Fibroblast of pulmonary artery (primary cell): ENCODE measurements around the gene DLGAP1.

Experiments
- DNase-seq: peaks from one replicate; pipeline ENCODE4 v3.0.0-alpha.2; 2010; ENCODE audit warnings: low read depth
- H3K4me3 ChIP-seq: replicated peaks from 2 replicates; pipeline ENCODE4 v1.5.1; 2011; ENCODE audit warnings: low read depth, mild to moderate bottlenecking, control low read depth, low read length, moderate library complexity
- TF ChIP-seq, protein P1 (sequence below): IDR thresholded peaks from 2 replicates; pipeline ENCODE4 v1.5.1; 2011; ENCODE audit warnings: mild to moderate bottlenecking, control low read depth, low read length, inconsistent platforms; ENCODE audit errors: missing control alignments

Gene DLGAP1

DNA sequence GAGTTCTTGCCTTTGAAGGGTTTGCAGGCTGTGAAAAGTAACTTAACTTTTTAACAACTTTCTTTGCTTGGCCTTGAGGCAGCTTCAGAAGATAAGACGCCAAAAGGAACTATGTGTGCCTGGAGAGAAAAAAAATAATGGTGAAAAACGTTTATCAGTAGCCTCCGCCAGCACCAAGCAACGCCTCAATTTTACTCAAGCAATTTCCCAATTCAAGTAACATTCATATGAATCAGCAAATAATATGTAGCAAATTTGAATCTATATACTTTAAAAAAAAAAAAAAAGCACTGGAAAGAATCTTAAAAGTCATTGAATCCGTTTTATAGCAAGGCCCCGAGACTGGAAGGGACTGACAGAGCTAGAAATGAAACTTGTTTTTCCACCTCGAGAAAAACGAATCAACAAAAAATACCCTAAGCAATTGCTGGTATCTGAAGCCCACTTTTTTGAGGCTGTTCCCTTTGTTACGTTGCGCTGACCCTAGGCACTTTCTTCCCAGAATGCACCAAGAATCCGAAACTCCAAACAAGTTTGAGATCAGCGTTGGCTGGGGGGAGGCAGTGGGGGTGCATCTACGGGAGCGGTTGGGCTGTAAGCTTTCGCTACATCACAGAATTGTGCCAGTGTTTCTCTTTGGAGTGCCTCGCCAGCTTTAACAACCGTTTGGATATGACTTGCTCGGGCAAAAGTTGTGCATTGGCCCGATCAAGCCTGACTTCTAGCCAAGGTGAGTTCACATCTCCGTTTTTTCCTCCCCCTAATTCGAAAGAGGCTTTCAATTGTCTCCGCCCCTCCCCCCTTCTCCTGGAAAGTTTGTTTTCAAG, 1007.8 kb downstream of the DLGAP1 start:
- DNase-seq: peak; percentile 84
- peak overlapping the region; percentile 83 for H3K4me3 ChIP-seq
- TF ChIP-seq, protein P1, sequence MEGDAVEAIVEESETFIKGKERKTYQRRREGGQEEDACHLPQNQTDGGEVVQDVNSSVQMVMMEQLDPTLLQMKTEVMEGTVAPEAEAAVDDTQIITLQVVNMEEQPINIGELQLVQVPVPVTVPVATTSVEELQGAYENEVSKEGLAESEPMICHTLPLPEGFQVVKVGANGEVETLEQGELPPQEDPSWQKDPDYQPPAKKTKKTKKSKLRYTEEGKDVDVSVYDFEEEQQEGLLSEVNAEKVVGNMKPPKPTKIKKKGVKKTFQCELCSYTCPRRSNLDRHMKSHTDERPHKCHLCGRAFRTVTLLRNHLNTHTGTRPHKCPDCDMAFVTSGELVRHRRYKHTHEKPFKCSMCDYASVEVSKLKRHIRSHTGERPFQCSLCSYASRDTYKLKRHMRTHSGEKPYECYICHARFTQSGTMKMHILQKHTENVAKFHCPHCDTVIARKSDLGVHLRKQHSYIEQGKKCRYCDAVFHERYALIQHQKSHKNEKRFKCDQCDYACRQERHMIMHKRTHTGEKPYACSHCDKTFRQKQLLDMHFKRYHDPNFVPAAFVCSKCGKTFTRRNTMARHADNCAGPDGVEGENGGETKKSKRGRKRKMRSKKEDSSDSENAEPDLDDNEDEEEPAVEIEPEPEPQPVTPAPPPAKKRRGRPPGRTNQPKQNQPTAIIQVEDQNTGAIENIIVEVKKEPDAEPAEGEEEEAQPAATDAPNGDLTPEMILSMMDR: no peak
